GM23248 (cell line): ENCODE results near the gene TYROBP. TPM values are rescaled to one million over a fixed set of nuclear protein-coding genes. Genes with fewer than 3 reads are reported as not detected.
A peak's percentile ranks its signal among the peaks of the same experiment; 100 is the strongest.

Experiments
- DNase-seq: peaks from one replicate; pipeline ENCODE4 v3.0.0-alpha.2; 2015
- H2AFZ ChIP-seq: fragments of 200-600 bp; sonication (generic); 2 replicates; pipeline ENCODE4 v1.6.1; 2016; ENCODE audit warnings: antibody characterized with exemption
- H3F3A ChIP-seq: fragments of 200-600 bp; sonication (generic); 2 replicates; pipeline ENCODE4 v1.6.1; 2016; ENCODE audit warnings: mild to moderate bottlenecking, antibody characterized with exemption, mixed run types; ENCODE audit not compliant: insufficient read depth
- H3K27ac ChIP-seq: fragments of 200-600 bp; sonication (generic); 2 replicates; pipeline ENCODE4 v1.5.1; 2016; ENCODE audit warnings: mild to moderate bottlenecking
- H3K27me3 ChIP-seq: fragments of 200-600 bp; sonication (generic); replicated peaks from 2 replicates; pipeline ENCODE4 v1.6.1; 2016; ENCODE audit warnings: mild to moderate bottlenecking; ENCODE audit not compliant: insufficient read depth
- H3K36me3 ChIP-seq: fragments of 200-600 bp; sonication (generic); 2 replicates; pipeline ENCODE4 v1.6.1; 2016; ENCODE audit warnings: low read depth, mild to moderate bottlenecking
- H3K4me1 ChIP-seq: fragments of 200-600 bp; sonication (generic); 2 replicates; pipeline ENCODE4 v1.6.1; 2016; ENCODE audit warnings: mild to moderate bottlenecking; ENCODE audit not compliant: insufficient read depth
- H3K4me2 ChIP-seq: fragments of 200-600 bp; sonication (generic); one replicate; pipeline ENCODE4 v1.6.1; 2016; ENCODE audit warnings: mild to moderate bottlenecking; ENCODE audit not compliant: unreplicated experiment
- H3K4me3 ChIP-seq: fragments of 200-600 bp; sonication (generic); 2 replicates; pipeline ENCODE4 v1.5.1; 2016; ENCODE audit warnings: mild to moderate bottlenecking
- H3K79me2 ChIP-seq: fragments of 200-600 bp; sonication (generic); 2 replicates; pipeline ENCODE4 v1.6.1; 2016; ENCODE audit warnings: mild to moderate bottlenecking; ENCODE audit not compliant: insufficient read depth
- H3K9ac ChIP-seq: fragments of 200-600 bp; sonication (generic); 2 replicates; pipeline ENCODE4 v1.6.1; 2016; ENCODE audit warnings: mild to moderate bottlenecking
- H3K9me2 ChIP-seq: fragments of 200-600 bp; sonication (generic); 2 replicates; pipeline ENCODE4 v1.6.1; 2016; ENCODE audit warnings: mixed run types, mild to moderate bottlenecking, moderate library complexity; ENCODE audit not compliant: insufficient read depth
- H3K9me3 ChIP-seq: fragments of 200-600 bp; sonication (generic); one replicate; pipeline ENCODE4 v1.6.1; 2017; ENCODE audit warnings: low read depth
- H4K20me1 ChIP-seq: fragments of 200-600 bp; sonication (generic); 2 replicates; pipeline ENCODE4 v1.6.0; 2016; ENCODE audit not compliant: insufficient read depth
- EZH2 ChIP-seq: fragments of 200-600 bp; sonication (generic); IDR thresholded peaks from 2 replicates; pipeline ENCODE4 v1.6.1; 2018; ENCODE audit warnings: antibody characterized with exemption, mild to moderate bottlenecking; ENCODE audit not compliant: insufficient read depth, poor library complexity, severe bottlenecking
- EZH2phosphoT487 ChIP-seq: fragments of 200-600 bp; sonication (generic); IDR thresholded peaks from 2 replicates; pipeline ENCODE4 v1.6.1; 2018; ENCODE audit warnings: antibody characterized with exemption, moderate library complexity, mild to moderate bottlenecking, low read depth; ENCODE audit not compliant: insufficient read depth
- WGBS, 2 experiments: methylation state at CpG; one replicate each; pipeline ENCODE4 v1.1.6; 2015 to 2017; ENCODE audit warnings: low lambda C conversion rate in 2 of 2, low coverage in 1 of 2; ENCODE audit errors: missing lambda C conversion rate in 2 of 2; 5-methylcytosine and 5-hydroxymethylcytosine counted together
- in situ Hi-C: fragments of 300-500 bp; cut with MboI; formaldehyde crosslinking; loops from 2 replicates; pipeline ENCODE4 v1.15.0; 2020
- polyA plus RNA-seq: library from polyadenylated mRNA; unstranded; fragments of >200 nt; fragmentation: Nextera tagmentation; extraction: Ambion mirVana; gene quantifications from 2 replicates; pipeline ENCODE4 v1.2.1, GENCODE V29; 2016
- total RNA-seq: library from RNA; depleted of rRNA; stranded (reverse); fragments of >200 nt; shearing (Covaris generic); gene quantifications from 2 replicates; pipeline ENCODE4 v1.2.3, GENCODE V29; 2014

Gene TYROBP
- total and polyA plus RNA-seq, 2 experiments from 2014 or later = not detected

- in situ Hi-C loops = no loop called here
- H3K4me3 ChIP-seq = no peak overlapping the region
- no peaks in the 10 kb centered on the region for H3K9me2 ChIP-seq
- H4K20me1 ChIP-seq = no peaks in the 10 kb centered on the region
- TF ChIP-seq EZH2phosphoT487 (no peak), EZH2 (no peak)
- no peaks in the 10 kb centered on the region for H3F3A ChIP-seq
- no peak overlapping the region for H3K27ac ChIP-seq
- no peak overlapping the region for H3K9ac ChIP-seq
- H3K27me3 ChIP-seq = peaks cover 46% of the 10 kb centered on the region
- no peak overlapping the region for H2AFZ ChIP-seq
- H3K36me3 ChIP-seq = no peaks in the 10 kb centered on the region
- no peak overlapping the region for H3K4me2 ChIP-seq
- DNase-seq = no peak
- no peaks in the 10 kb centered on the region for H3K4me1 ChIP-seq
- WGBS, 2 experiments = 17 to 20% methylated on average over 19 of the region's 19 CpGs
- H3K79me2 ChIP-seq = no peaks in the 10 kb centered on the region
- H3K9me3 ChIP-seq = no peaks in the 10 kb centered on the region
Measured at GRCh38 chr19:35861640-35862160, 46.4 kb downstream of the TYROBP start.

GRCh38 chr19:35860818-35861639, 47.1 kb downstream of the TYROBP start:
- no peak for DNase-seq
- Histone ChIP-seq H4K20me1 (no peaks in the 10 kb centered on the region), H3F3A (no peaks in the 10 kb centered on the region), H3K79me2 (no peaks in the 10 kb centered on the region), H3K4me3 (no peak overlapping the region), H2AFZ (no peak overlapping the region), H3K4me2 (no peak overlapping the region), H3K9me3 (no peaks in the 10 kb centered on the region), H3K27ac (no peak overlapping the region), H3K27me3 (peaks cover 52% of the 10 kb centered on the region), H3K9ac (no peak overlapping the region), H3K36me3 (no peaks in the 10 kb centered on the region), H3K4me1 (no peaks in the 10 kb centered on the region), H3K9me2 (no peaks in the 10 kb centered on the region)
- 14 to 18% methylated on average over 44 to 49 of the region's 55 CpGs for WGBS, 2 experiments
- in situ Hi-C loops = no loop called here
- peak; percentile 35 for TF ChIP-seq EZH2
- TF ChIP-seq EZH2phosphoT487 = no peak

- no peak for TF ChIP-seq EZH2phosphoT487
- TF ChIP-seq EZH2 = no peak
- Histone ChIP-seq H3K79me2 (no peaks in the 10 kb centered on the region), H3K9me2 (no peaks in the 10 kb centered on the region), H3K27ac (no peak overlapping the region), H3K9ac (no peak overlapping the region), H4K20me1 (no peaks in the 10 kb centered on the region), H3F3A (no peaks in the 10 kb centered on the region), H3K4me1 (no peaks in the 10 kb centered on the region), H3K4me3 (no peak overlapping the region), H2AFZ (no peak overlapping the region), H3K4me2 (no peak overlapping the region), H3K9me3 (no peaks in the 10 kb centered on the region), H3K27me3 (peaks cover 57% of the 10 kb centered on the region), H3K36me3 (no peaks in the 10 kb centered on the region)
- no peak for DNase-seq
- 17% methylated on average over 18 to 24 of the region's 24 CpGs for WGBS, 2 experiments
- in situ Hi-C loops = no loop called here
Measured at GRCh38 chr19:35860436-35860817, 47.7 kb downstream of the TYROBP start.

GRCh38 chr19:35859414-35859813, 48.7 kb downstream of the TYROBP start:
- in situ Hi-C loops = no loop called here
- H3K4me3 ChIP-seq = no peak overlapping the region
- TF ChIP-seq EZH2 (no peak), EZH2phosphoT487 (no peak)
- no peak overlapping the region for H3K27ac ChIP-seq
- no peaks in the 10 kb centered on the region for H4K20me1 ChIP-seq
- no peak overlapping the region for H3K4me2 ChIP-seq
- no peaks in the 10 kb centered on the region for H3F3A ChIP-seq
- H3K9ac ChIP-seq = no peak overlapping the region
- 30 to 42% methylated on average over 4 of the region's 4 CpGs for WGBS, 2 experiments
- no peaks in the 10 kb centered on the region for H3K9me2 ChIP-seq
- peaks cover 64% of the 10 kb centered on the region for H3K27me3 ChIP-seq
- DNase-seq = no peak
- H3K9me3 ChIP-seq = no peaks in the 10 kb centered on the region
- H2AFZ ChIP-seq = no peak overlapping the region
- H3K79me2 ChIP-seq = no peaks in the 10 kb centered on the region
- no peaks in the 10 kb centered on the region for H3K4me1 ChIP-seq
- H3K36me3 ChIP-seq = no peaks in the 10 kb centered on the region
